Colonic mucosa (tissue), 4 donors: ENCODE data around the gene TADA3. TPM values are rescaled to one million over a fixed set of nuclear protein-coding genes. Genes with fewer than 3 reads are reported as not detected.

ENCODE experiments used
- DNase-seq: peaks from one replicate; pipeline ENCODE4 v3.0.0-alpha.2; 2020
- H3K27ac ChIP-seq: fragments of 200-600 bp; one replicate; pipeline ENCODE4 v1.8.0; 2021
- H3K27me3 ChIP-seq: fragments of 200-600 bp; one replicate; pipeline ENCODE4 v1.8.0; 2021
- H3K36me3 ChIP-seq: fragments of 200-600 bp; one replicate; pipeline ENCODE4 v1.8.0; 2021
- H3K4me1 ChIP-seq: fragments of 200-600 bp; one replicate; pipeline ENCODE4 v1.8.0; 2021; ENCODE audit warnings: mild to moderate bottlenecking
- H3K4me3 ChIP-seq: fragments of 200-600 bp; one replicate; pipeline ENCODE4 v1.8.0; 2021
- H3K9ac ChIP-seq, 2 donors: one replicate each; pipeline ENCODE4 v1.7.0; 2013; ENCODE audit warnings: control low read depth in 2 of 2, low read depth in 2 of 2, low read length in 2 of 2
- H3K9me3 ChIP-seq: fragments of 200-600 bp; one replicate; pipeline ENCODE4 v1.8.0; 2021
- intact Hi-C: fragments of 100-400 bp; cut with DNase I; formaldehyde crosslinking; loops from one replicate; pipeline ENCODE4 v1.14.1; 2022
- total RNA-seq, 2 donors: library from RNA; stranded (reverse); fragmentation: NEBNext Ultra II Directional in 1 of 2; extraction: Animal tissue kit (Norgen Biotek cat#: 25700) in 1 of 2; gene quantifications; one replicate each; pipeline ENCODE4 v1.2.1, GENCODE V29; 2021
- TF ChIP-seq, protein P1 (sequence below): fragments of 200-600 bp; IDR thresholded peaks from one replicate; pipeline ENCODE4 v1.8.0; 2022; ENCODE audit warnings: antibody characterized with exemption, mild to moderate bottlenecking
- donor health status: healthy.
- donor health status: DM: no; HTN: no; CAD: no.
- donor health status: DM: no; HTN: no; CAD: no.

The TADA3 gene
- total RNA-seq, 2 donors from 2014 or later, result 60.1 to 66.4 TPM

DNA sequence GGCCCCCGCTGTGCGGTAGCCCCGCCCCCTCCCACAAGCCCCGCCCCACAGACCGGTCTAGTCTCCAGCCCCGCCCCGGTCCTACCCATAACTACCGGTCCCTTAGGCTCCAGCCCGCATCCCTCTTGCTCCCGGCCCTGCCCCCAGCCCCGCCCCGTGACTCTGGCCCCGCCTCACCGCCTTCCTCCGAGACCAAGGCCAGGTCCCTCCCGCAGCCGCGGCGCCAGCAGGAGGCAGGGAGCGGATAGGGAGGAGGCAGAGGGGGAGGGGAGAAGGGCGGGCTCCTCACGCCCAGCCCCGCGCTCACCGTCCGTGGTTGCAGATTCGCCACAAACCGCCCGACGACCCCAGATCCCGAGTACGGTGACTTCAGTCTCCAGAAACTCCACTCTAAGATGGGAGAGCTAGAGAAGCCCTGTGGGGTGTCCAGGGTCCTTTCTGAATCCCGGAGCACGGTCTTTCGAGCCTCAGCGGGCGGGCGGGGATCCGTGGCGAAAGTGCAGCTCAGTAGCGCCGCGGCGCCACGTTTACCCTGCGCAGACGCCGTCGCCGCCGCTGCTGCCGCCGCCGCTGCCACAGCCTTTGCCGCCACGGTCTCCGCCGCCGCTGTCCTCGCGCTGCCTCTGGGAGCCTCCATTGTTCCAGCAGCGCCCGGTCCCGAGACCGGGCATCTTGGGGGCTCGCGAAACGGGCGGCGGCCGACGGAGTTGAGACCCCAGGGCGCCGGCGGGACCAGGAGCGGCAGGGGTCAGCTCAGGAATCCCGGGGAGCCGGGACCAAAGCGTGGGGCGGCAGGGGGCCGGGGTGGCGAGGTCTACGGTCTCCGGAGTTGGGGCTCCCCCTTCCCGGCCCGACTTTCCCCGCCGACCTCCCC lies 60.8 kb downstream of the TADA3 start, which contains the start of gene BRPF1:
Gene BRPF1 (plus strand): TSS at position 530 of the 874 bp plus-strand sequence. CDS start 2,406 bp downstream, outside the sequence.
- Histone ChIP-seq H3K27ac (peak within 1 kb of the TSS; percentile 95), H3K27me3 (no peaks in the 10 kb centered on the region), H3K36me3 (no peaks in the 10 kb centered on the region), H3K4me3 (peak within 1 kb of the TSS; percentile 100), H3K4me1 (peaks cover 17% of the 10 kb centered on the region), H3K9me3 (no peaks in the 10 kb centered on the region), H3K9ac (peak within 1 kb of the TSS; percentile 51 to 80)
- peak; percentile 100 for DNase-seq
- TF ChIP-seq, protein P1, sequence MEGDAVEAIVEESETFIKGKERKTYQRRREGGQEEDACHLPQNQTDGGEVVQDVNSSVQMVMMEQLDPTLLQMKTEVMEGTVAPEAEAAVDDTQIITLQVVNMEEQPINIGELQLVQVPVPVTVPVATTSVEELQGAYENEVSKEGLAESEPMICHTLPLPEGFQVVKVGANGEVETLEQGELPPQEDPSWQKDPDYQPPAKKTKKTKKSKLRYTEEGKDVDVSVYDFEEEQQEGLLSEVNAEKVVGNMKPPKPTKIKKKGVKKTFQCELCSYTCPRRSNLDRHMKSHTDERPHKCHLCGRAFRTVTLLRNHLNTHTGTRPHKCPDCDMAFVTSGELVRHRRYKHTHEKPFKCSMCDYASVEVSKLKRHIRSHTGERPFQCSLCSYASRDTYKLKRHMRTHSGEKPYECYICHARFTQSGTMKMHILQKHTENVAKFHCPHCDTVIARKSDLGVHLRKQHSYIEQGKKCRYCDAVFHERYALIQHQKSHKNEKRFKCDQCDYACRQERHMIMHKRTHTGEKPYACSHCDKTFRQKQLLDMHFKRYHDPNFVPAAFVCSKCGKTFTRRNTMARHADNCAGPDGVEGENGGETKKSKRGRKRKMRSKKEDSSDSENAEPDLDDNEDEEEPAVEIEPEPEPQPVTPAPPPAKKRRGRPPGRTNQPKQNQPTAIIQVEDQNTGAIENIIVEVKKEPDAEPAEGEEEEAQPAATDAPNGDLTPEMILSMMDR, result no peak
- intact Hi-C loops, result no loop called here

DNA sequence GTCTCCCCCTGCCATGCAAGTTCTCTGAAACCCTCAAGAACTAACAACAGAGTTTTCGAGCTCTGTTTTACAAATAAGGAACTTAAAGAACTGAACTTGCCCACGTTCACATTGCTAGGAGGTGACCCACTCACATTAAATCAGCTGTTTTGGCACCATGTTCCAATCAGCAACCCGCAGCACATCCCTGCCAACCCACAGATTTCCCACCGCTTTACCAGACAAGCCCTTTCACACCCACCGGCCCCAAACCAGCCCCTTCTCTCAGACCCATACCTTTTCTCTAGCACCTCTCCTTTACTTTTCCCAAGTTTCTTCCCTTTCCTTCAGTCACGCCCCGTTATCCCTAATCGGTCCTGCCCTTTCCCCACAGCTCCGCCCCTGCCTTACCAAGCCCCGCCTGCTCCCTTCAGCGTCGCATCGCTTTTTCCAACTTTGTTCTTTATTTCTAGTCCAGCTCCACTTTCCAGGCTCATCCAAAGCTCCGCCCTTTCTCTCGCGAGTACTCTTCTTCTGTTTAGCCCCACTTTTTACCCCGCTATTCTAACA lies 61.5 kb downstream of the TADA3 start:
- H3K36me3 ChIP-seq, result no peaks in the 10 kb centered on the region
- peak overlapping the region in 1 of 2 donors; percentile 51 for H3K9ac ChIP-seq
- H3K4me3 ChIP-seq, result peak overlapping the region; percentile 100
- H3K4me1 ChIP-seq, result peaks cover 17% of the 10 kb centered on the region
- no peaks in the 10 kb centered on the region for H3K9me3 ChIP-seq
- intact Hi-C loops, result no loop called here
- H3K27ac ChIP-seq, result peak overlapping the region; percentile 95
- no peak for DNase-seq
- no peaks in the 10 kb centered on the region for H3K27me3 ChIP-seq
- TF ChIP-seq, protein P1, result no peak

Other genes starting within 250 kb of the TADA3 start
- 1 to 10 TPM in 1 of 2 donors, under 1 TPM in 1; 0.05 to 1.2 TPM for gene LHFPL4, start 238.7 kb downstream of the TADA3 start, total RNA-seq
- 10 to 100 TPM; 35.9 to 36.3 TPM for gene MTMR14, start 143.0 kb downstream of the TADA3 start, total RNA-seq
- not detected for gene CPNE9, start 88.6 kb downstream of the TADA3 start, total RNA-seq
- gene BRPF1, start 60.7 kb downstream of the TADA3 start, total RNA-seq, result 10 to 100 TPM; 13.6 to 18.7 TPM
- 10 to 100 TPM; 19.1 to 24.9 TPM for gene OGG1, start 42.5 kb downstream of the TADA3 start, total RNA-seq
- 10 to 100 TPM in 1 of 2 donors, 1 to 10 TPM in 1; 7.8 to 16.5 TPM for gene CAMK1, start 22.5 kb downstream of the TADA3 start, total RNA-seq
- gene ARPC4, start 609 bp upstream of the TADA3 start, total RNA-seq, result 100 to 1,000 TPM; 221 to 228 TPM
- 10 to 100 TPM; 25.0 to 28.7 TPM for gene TTLL3, start 17.8 kb upstream of the TADA3 start, total RNA-seq
- gene RPUSD3, start 51.5 kb upstream of the TADA3 start, total RNA-seq, result 10 to 100 TPM; 24.8 to 42.9 TPM
- gene CIDEC, start 87.8 kb upstream of the TADA3 start, total RNA-seq, result 1 to 10 TPM; 4.5 to 8.9 TPM
- 10 to 100 TPM; 43.7 to 51.2 TPM for gene JAGN1, start 98.1 kb upstream of the TADA3 start, total RNA-seq
- gene IL17RE, start 110.4 kb upstream of the TADA3 start, total RNA-seq, result 10 to 100 TPM; 66.4 to 71.4 TPM
- 10 to 100 TPM; 21.2 to 26.8 TPM for gene IL17RC, start 124.6 kb upstream of the TADA3 start, total RNA-seq
- gene CRELD1, start 141.4 kb upstream of the TADA3 start, total RNA-seq, result 10 to 100 TPM; 23.3 to 40.4 TPM
- 1 to 10 TPM in 1 of 2 donors, under 1 TPM in 1; 0.96 to 1.1 TPM for gene PRRT3, start 159.9 kb upstream of the TADA3 start, total RNA-seq
- 10 to 100 TPM; 80.2 to 85.9 TPM for gene EMC3, start 194.4 kb upstream of the TADA3 start, total RNA-seq
- 10 to 100 TPM in 1 of 2 donors, 1 to 10 TPM in 1; 6.9 to 31.1 TPM for gene FANCD2, start 234.0 kb upstream of the TADA3 start, total RNA-seq